ENCODE measurements around the gene CLDND1. TPM values are rescaled to one million over a fixed set of nuclear protein-coding genes. Genes with fewer than 3 reads are reported as not detected.

CLDND1 gene
- total and polyA plus RNA-seq, 2 of the 13 experiments (the other 11 are each of a cell fraction or from before 2014, with no cell fraction given) = 50.8 to 121 TPM

- TF ChIP-seq, protein P1, sequence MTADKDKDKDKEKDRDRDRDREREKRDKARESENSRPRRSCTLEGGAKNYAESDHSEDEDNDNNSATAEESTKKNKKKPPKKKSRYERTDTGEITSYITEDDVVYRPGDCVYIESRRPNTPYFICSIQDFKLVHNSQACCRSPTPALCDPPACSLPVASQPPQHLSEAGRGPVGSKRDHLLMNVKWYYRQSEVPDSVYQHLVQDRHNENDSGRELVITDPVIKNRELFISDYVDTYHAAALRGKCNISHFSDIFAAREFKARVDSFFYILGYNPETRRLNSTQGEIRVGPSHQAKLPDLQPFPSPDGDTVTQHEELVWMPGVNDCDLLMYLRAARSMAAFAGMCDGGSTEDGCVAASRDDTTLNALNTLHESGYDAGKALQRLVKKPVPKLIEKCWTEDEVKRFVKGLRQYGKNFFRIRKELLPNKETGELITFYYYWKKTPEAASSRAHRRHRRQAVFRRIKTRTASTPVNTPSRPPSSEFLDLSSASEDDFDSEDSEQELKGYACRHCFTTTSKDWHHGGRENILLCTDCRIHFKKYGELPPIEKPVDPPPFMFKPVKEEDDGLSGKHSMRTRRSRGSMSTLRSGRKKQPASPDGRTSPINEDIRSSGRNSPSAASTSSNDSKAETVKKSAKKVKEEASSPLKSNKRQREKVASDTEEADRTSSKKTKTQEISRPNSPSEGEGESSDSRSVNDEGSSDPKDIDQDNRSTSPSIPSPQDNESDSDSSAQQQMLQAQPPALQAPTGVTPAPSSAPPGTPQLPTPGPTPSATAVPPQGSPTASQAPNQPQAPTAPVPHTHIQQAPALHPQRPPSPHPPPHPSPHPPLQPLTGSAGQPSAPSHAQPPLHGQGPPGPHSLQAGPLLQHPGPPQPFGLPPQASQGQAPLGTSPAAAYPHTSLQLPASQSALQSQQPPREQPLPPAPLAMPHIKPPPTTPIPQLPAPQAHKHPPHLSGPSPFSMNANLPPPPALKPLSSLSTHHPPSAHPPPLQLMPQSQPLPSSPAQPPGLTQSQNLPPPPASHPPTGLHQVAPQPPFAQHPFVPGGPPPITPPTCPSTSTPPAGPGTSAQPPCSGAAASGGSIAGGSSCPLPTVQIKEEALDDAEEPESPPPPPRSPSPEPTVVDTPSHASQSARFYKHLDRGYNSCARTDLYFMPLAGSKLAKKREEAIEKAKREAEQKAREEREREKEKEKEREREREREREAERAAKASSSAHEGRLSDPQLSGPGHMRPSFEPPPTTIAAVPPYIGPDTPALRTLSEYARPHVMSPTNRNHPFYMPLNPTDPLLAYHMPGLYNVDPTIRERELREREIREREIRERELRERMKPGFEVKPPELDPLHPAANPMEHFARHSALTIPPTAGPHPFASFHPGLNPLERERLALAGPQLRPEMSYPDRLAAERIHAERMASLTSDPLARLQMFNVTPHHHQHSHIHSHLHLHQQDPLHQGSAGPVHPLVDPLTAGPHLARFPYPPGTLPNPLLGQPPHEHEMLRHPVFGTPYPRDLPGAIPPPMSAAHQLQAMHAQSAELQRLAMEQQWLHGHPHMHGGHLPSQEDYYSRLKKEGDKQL (CRISPR knock-in tag; IDR thresholded peaks at IDR 0.05; ENCODE audit: low read depth) = no peak
- TF ChIP-seq NR3C1 (CRISPR knock-in tag; IDR thresholded peaks at IDR 0.05) = no peak
- no peak for TF ChIP-seq RFX1 (IDR thresholded peaks at IDR 0.05)
- no peak for TF ChIP-seq ZFP37 (CRISPR knock-in tag; IDR thresholded peaks at IDR 0.05; ENCODE audit: borderline replicate concordance)
- TF ChIP-seq HES4 (CRISPR knock-in tag; IDR thresholded peaks at IDR 0.05; ENCODE audit: borderline replicate concordance) = no peak
- TF ChIP-seq ZNF773 (CRISPR knock-in tag; IDR thresholded peaks at IDR 0.05; ENCODE audit: borderline replicate concordance) = no peak
- TF ChIP-seq HOXA3 (CRISPR knock-in tag; IDR thresholded peaks at IDR 0.05) = peak; percentile 61
- TF ChIP-seq RBM22 (optimal IDR thresholded peaks at IDR 0.05; ENCODE audit: low read length) = no peak
- no peak for TF ChIP-seq NFIC (IDR thresholded peaks at IDR 0.05; ENCODE audit: low read length)
- TF ChIP-seq ARNT (IDR thresholded peaks at IDR 0.05) = no peak
- TF ChIP-seq ZNF816 (CRISPR knock-in tag; IDR thresholded peaks at IDR 0.05; ENCODE audit: borderline replicate concordance) = peak; percentile 52; the same call in 1 of the 2 replicates
- peak; percentile 46; the same call in 1 of the 2 replicates for TF ChIP-seq SP5 (CRISPR knock-in tag; IDR thresholded peaks at IDR 0.05; ENCODE audit: borderline replicate concordance, low read depth)
- no peak for TF ChIP-seq MNT (IDR thresholded peaks at IDR 0.05)
- no peak for TF ChIP-seq ZNF841 (CRISPR knock-in tag; IDR thresholded peaks at IDR 0.05; ENCODE audit: borderline replicate concordance)
- TF ChIP-seq SMAD3 (CRISPR knock-in tag; IDR thresholded peaks at IDR 0.05) = 0 out of 2 replicates have a peak, but pooled peaks have one; percentile 22
- no peak for TF ChIP-seq GFI1 (CRISPR knock-in tag; IDR thresholded peaks at IDR 0.05; ENCODE audit: borderline replicate concordance)
- no peak for TF ChIP-seq KAT2B (IDR thresholded peaks at IDR 0.05; ENCODE audit: borderline replicate concordance, low read depth, low read length)
- TF ChIP-seq SIN3A (IDR thresholded peaks at IDR 0.05; ENCODE audit: borderline replicate concordance, low read depth, low read length) = peak; percentile 72; the same call in 1 of the 2 replicates
- no peak for TF ChIP-seq TOPORS (CRISPR knock-in tag; IDR thresholded peaks at IDR 0.05)
- TF ChIP-seq MEIS1 (CRISPR knock-in tag; IDR thresholded peaks at IDR 0.05; ENCODE audit: borderline replicate concordance) = 0 out of 2 replicates have a peak, but pooled peaks have one; percentile 20
- peak; percentile 63; the same call in 1 of the 2 replicates for TF ChIP-seq MTA1 (CRISPR knock-in tag; IDR thresholded peaks at IDR 0.05; ENCODE audit: borderline replicate concordance)
- TF ChIP-seq ZNF616 (CRISPR knock-in tag; IDR thresholded peaks at IDR 0.05; ENCODE audit: low read depth) = no peak
- TF ChIP-seq GTF2F1 (IDR thresholded peaks at IDR 0.05; ENCODE audit: low read length) = no peak
- TF ChIP-seq MLLT10 (CRISPR knock-in tag; IDR thresholded peaks at IDR 0.05) = no peak
- no peak for TF ChIP-seq ZNF30 (CRISPR knock-in tag; IDR thresholded peaks at IDR 0.05)
These were observed at the start of gene CLDND1 (continued) for GRCh38 chr3:98522544-98523281.

Data from HepG2 (cell line).